ENCODE results near the gene ZXDC.
A peak's percentile ranks its signal among the peaks of the same experiment; 100 is the strongest.

Gene ZXDC

DNA sequence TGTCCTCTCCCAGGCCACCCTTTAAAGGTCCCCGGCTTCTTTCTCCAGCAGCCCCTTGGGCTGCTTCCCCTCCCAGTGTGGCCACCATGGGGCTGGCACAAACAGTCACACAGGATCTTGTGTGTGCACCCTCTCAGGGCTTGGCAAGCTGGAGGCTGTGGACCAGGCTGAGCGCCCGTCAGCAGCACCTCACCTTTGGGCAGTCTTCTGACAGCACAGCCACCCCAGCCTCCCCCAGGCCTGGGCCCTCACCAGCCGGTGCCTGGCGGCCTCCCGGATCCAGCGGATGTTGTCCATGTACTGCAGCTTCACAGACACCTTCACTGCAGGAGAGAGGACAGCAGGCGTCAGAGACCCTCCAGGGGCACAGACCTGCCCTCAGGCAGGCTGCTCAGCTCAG, 20.1 kb upstream of the ZXDC start:
- H3K4me1 ChIP-seq (ENCODE audit: control insufficient read depth, insufficient read depth, low read length), result peaks cover 5% of the 10 kb centered on the region
- H3K27me3 ChIP-seq (ENCODE audit: control insufficient read depth, insufficient read depth, low read length), result peaks cover 26% of the 10 kb centered on the region
- no peak overlapping the region for H3K4me3 ChIP-seq (ENCODE audit: low read length)
- no peak overlapping the region for H3K4me2 ChIP-seq (ENCODE audit: low read length)
- no peaks in the 10 kb centered on the region for H3K36me3 ChIP-seq (ENCODE audit: insufficient read depth, low read length)
- H3K9me3 ChIP-seq (replicated peaks; ENCODE audit: low read length), result no peaks in the 10 kb centered on the region
- no peak overlapping the region for H3K9ac ChIP-seq (ENCODE audit: low read depth, low read length)

DNA sequence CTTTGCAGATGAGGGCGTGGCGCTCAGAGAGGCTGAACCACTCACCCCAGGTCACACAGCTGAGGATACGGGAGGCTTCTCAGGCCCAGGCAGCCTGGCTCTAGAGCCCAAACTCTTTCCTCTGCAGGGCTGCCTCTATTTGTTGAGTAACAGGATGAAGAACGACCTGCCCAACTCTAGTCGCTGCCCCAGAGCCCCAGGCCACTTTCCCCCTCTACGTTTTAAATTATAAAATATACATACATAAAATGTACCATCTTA, 19.2 kb upstream of the ZXDC start:
- Histone ChIP-seq H3K36me3 (ENCODE audit: insufficient read depth, low read length) (no peaks in the 10 kb centered on the region), H3K27me3 (ENCODE audit: control insufficient read depth, insufficient read depth, low read length) (peaks cover 34% of the 10 kb centered on the region)

DNA sequence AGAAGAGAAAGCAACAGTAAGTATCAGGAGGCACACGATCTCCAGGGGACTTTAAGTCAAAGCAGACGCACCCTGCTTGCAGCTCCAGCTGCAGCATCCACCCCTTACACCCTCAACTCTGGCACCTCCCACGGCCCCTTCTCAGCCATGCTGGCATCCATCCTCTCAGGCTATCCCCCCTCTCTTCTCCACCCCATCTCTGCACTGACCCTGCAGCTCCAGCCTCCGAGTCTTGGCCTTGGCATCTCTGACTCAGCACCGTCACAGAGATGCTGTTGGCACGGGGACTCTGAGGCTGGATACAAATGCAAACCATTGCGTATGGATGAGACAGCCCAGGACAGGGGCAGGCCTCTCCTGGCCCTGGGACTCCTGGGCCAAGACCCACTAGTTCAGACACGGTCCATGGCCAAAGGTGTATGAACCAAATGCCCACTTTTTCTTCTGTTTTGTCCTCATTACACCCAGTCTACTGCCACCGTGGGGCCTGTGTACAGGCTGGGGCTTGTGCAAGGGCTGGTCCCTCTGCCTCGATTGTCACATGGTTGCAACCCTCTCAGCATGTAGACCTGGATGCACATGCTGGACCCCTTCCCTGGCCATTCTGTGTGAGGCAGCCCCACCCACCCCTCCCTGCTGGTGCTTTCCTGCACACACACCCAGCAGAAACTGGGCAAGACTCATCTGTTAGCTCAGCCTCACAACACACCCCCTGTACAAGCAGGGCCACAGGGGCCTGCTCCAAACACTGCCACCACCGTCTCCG, 18.7 kb upstream of the ZXDC start:
- Histone ChIP-seq H3K9ac (ENCODE audit: low read depth, low read length) (no peak overlapping the region), H3K9me3 (replicated peaks; ENCODE audit: low read length) (no peaks in the 10 kb centered on the region), H3K4me3 (ENCODE audit: low read length) (no peak overlapping the region), H3K4me1 (ENCODE audit: control insufficient read depth, insufficient read depth, low read length) (peaks cover 5% of the 10 kb centered on the region), H3K36me3 (ENCODE audit: insufficient read depth, low read length) (no peaks in the 10 kb centered on the region), H3K4me2 (ENCODE audit: low read length) (peak overlapping the region; percentile 24), H3K27me3 (ENCODE audit: control insufficient read depth, insufficient read depth, low read length) (peaks cover 39% of the 10 kb centered on the region)

More for the DNA sequence above, 19.2 kb upstream of the ZXDC start:
- Histone ChIP-seq H3K4me1 (ENCODE audit: control insufficient read depth, insufficient read depth, low read length) (peaks cover 5% of the 10 kb centered on the region), H3K4me3 (ENCODE audit: low read length) (no peak overlapping the region), H3K9me3 (replicated peaks; ENCODE audit: low read length) (no peaks in the 10 kb centered on the region), H3K4me2 (ENCODE audit: low read length) (no peak overlapping the region), H3K9ac (ENCODE audit: low read depth, low read length) (no peak overlapping the region)

DNA sequence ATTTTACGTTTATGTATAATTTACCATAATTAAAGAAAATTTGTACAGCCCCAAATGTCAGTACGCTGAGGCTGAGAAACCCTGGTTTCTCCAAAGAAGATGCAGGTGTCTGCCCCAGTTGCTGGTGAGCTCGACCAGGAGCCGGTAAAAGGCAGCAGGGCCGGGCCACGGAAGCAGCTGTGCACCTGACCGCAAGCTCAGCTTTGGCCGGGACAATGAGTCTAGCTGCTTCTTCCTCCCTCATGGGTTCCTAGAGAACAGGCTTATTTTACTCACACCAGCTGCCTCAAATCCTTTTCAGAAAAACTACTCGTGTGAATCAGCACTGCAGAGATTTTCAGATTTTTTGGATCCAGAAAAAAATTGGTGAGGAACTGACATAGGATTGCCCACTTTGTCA, 18.0 kb upstream of the ZXDC start:
- H3K4me2 ChIP-seq (ENCODE audit: low read length), result peak overlapping the region; percentile 24
- H3K36me3 ChIP-seq (ENCODE audit: insufficient read depth, low read length), result no peaks in the 10 kb centered on the region
- H3K27me3 ChIP-seq (ENCODE audit: control insufficient read depth, insufficient read depth, low read length), result peaks cover 45% of the 10 kb centered on the region
- no peak overlapping the region for H3K9ac ChIP-seq (ENCODE audit: low read depth, low read length)
- H3K4me1 ChIP-seq (ENCODE audit: control insufficient read depth, insufficient read depth, low read length), result peaks cover 5% of the 10 kb centered on the region
- H3K9me3 ChIP-seq (replicated peaks; ENCODE audit: low read length), result no peaks in the 10 kb centered on the region
- H3K4me3 ChIP-seq (ENCODE audit: low read length), result no peak overlapping the region

DNA sequence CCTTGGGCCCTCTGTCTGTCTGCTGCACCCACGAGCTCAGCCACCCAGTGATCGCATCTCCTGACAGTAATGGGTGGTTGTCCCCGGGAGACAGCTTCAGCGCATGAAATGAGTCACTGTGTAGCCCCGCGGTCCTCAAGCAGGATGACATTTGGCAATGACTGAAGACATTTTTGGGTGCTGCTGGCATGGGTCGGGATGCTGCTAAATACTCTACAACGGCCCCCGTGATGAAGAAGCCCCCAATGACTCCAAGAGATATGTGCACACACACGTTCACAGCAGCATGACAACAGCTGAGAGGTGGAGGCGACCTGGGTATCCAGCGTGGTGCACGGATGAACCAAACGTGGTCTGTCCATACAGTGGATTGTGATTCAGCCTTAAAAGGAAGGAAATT, 17.4 kb upstream of the ZXDC start:
- Histone ChIP-seq H3K36me3 (ENCODE audit: insufficient read depth, low read length) (no peaks in the 10 kb centered on the region), H3K27me3 (ENCODE audit: control insufficient read depth, insufficient read depth, low read length) (peaks cover 46% of the 10 kb centered on the region), H3K9ac (ENCODE audit: low read depth, low read length) (no peak overlapping the region), H3K4me1 (ENCODE audit: control insufficient read depth, insufficient read depth, low read length) (peaks cover 5% of the 10 kb centered on the region), H3K4me3 (ENCODE audit: low read length) (no peak overlapping the region), H3K9me3 (replicated peaks; ENCODE audit: low read length) (no peaks in the 10 kb centered on the region), H3K4me2 (ENCODE audit: low read length) (no peak overlapping the region)

DNA sequence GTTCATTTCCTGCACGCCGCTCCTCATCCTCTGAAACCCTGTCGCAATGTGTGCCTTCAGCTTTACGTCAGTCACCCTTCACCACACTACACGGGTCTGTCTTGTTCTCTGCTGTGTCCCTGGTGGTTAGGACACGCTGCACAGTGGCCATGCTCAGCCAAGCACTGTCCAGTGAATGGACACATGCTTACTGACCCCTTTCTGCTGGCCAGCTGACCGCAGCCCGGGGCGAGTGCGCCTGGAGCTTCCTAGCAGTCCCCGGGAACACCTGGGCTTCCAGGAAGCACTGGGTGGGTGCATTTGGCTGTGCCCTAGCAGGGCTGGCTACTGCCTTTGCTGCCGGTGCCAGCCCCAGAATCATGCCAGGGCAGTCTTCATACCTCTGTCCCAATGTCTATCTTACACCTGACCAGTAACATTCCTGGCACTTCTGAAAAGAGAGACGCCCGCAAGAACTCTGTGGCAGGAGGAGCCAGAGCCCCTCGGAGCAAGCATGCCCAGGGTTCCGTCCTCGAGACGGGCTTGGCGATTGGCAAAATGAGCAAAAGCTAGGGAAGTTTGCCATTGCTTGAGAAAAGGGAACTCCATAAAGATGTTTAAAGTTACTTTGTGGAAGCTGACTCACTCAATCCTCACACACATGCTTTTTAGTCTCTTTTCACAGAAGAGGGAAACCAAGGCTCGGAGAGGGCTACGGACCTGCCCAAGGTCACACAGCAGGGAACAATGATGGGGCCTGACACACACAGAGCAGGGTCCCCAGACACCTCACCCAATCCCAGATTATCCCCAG, 15.7 kb upstream of the ZXDC start:
- no peak overlapping the region for H3K4me2 ChIP-seq (ENCODE audit: low read length)
- H3K4me1 ChIP-seq (ENCODE audit: control insufficient read depth, insufficient read depth, low read length), result peaks cover 16% of the 10 kb centered on the region
- no peaks in the 10 kb centered on the region for H3K9me3 ChIP-seq (replicated peaks; ENCODE audit: low read length)
- peaks cover 42% of the 10 kb centered on the region for H3K27me3 ChIP-seq (ENCODE audit: control insufficient read depth, insufficient read depth, low read length)
- H3K36me3 ChIP-seq (ENCODE audit: insufficient read depth, low read length), result no peaks in the 10 kb centered on the region
- H3K9ac ChIP-seq (ENCODE audit: low read depth, low read length), result no peak overlapping the region
- H3K4me3 ChIP-seq (ENCODE audit: low read length), result no peak overlapping the region

DNA sequence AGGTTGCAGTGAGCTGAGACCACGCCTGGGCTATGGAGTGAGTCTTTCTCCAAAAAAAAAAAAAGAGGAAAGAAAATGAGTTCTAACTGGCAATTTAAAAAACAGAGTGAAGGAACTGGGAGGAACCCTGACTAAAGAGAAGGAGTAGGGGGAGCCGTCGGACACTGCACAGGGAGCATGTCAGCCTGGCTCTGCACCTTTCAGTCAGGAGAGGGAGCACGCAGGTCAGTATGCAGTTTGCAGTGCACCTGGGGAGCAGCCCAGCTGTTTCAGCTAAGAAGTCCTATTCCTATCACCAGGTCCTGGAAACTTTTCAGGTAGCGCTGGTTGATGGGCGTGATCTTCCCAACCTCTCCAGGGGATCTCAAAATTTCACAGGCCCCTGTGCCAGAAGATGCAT, 14.9 kb upstream of the ZXDC start:
- peaks cover 18% of the 10 kb centered on the region for H3K4me1 ChIP-seq (ENCODE audit: control insufficient read depth, insufficient read depth, low read length)
- H3K4me2 ChIP-seq (ENCODE audit: low read length), result no peak overlapping the region

DNA sequence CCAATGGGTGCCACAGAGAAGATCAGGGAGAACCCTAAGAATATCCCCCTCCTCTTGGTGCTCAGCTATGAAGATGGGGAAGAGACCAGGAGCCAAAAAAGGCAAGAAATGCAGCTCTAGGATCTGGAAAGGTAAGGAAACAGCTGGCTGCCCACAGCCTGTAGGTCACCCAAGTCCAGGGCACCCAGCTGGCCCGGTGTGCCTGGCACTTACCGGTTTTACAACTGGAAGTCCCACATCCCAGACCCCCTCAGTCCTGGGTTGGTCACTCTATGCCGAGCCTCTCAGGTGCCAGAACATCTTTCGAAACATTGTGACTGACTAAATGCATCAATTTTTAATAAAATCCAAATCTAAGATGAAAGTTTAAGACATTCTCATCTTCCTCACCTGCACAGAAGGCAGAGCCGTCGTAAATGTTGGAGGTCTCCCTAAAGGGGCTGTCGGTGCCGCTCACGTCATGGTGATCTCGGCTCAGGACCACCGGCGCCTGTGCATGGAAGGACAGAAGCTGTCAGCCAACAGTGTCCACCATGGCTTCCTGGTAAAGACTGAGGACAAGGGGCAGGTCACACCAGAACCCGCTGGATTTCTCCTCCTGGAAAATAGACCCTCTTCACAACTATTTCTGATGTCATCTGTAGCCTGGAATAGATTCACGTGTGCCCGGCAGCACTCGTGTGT, 13.3 kb upstream of the ZXDC start:
- no peak overlapping the region for H3K4me2 ChIP-seq (ENCODE audit: low read length)
- no peaks in the 10 kb centered on the region for H3K9me3 ChIP-seq (replicated peaks; ENCODE audit: low read length)
- no peaks in the 10 kb centered on the region for H3K36me3 ChIP-seq (ENCODE audit: insufficient read depth, low read length)
- H3K27me3 ChIP-seq (ENCODE audit: control insufficient read depth, insufficient read depth, low read length), result peaks cover 42% of the 10 kb centered on the region
- H3K4me1 ChIP-seq (ENCODE audit: control insufficient read depth, insufficient read depth, low read length), result peaks cover 14% of the 10 kb centered on the region
- no peak overlapping the region for H3K4me3 ChIP-seq (ENCODE audit: low read length)
- no peak overlapping the region for H3K9ac ChIP-seq (ENCODE audit: low read depth, low read length)

More for the DNA sequence above, 14.9 kb upstream of the ZXDC start:
- H3K4me3 ChIP-seq (ENCODE audit: low read length), result no peak overlapping the region
- no peak overlapping the region for H3K9ac ChIP-seq (ENCODE audit: low read depth, low read length)
- no peaks in the 10 kb centered on the region for H3K36me3 ChIP-seq (ENCODE audit: insufficient read depth, low read length)
- H3K27me3 ChIP-seq (ENCODE audit: control insufficient read depth, insufficient read depth, low read length), result peaks cover 42% of the 10 kb centered on the region
- H3K9me3 ChIP-seq (replicated peaks; ENCODE audit: low read length), result no peaks in the 10 kb centered on the region

DNA sequence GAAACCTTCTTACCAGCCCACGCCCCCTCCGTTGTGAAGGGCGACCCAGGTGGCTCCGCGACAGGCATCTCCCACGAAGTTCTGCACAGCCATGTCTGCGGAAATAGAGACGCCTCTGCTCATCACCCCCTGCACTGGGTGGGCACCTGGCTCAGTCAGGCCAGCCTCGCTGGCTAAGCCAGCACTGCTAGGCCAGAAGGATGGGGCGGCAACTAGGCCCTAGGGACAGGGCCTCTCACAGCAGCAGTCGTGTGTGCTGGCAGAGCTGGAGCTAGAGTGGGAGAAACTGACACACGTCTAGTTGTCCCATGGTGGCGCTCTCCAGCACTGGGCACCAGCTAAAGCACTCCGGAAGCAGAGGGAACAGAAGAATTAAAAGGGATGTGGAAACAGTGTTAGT, 12.5 kb upstream of the ZXDC start:
- Histone ChIP-seq H3K4me2 (ENCODE audit: low read length) (no peak overlapping the region), H3K36me3 (ENCODE audit: insufficient read depth, low read length) (no peaks in the 10 kb centered on the region)

DNA sequence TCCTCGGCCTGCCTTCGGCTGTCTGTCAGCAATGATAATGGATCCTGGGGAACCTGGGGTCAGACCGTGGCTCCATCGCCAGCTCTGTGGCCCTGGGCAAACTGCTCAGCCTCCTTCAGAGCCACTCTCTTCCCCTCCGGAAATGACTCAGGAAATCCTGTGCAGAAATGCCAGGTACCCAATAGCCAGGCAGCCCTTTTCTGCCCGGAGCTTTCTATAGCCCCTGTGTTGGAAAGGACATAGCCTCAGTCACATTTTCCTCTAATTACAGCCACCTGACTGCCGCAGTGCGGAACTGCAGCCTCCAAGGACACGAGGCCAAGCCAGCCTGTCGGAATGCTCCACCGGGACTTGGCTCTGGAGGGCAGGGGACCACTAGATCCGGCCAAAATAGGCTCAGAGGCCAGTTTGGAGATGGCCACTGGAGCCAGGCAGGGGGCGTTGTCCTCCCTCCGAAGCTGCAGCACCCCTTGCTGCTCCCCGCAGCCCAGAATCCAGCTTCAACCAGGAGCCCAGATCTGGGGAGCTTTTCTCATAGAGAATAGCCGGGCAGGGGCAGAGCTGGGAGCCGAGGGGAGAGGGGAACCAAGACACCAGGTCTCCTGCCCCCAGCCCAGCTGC, 11.6 kb upstream of the ZXDC start:
- no peak overlapping the region for H3K4me3 ChIP-seq (ENCODE audit: low read length)
- H3K27me3 ChIP-seq (ENCODE audit: control insufficient read depth, insufficient read depth, low read length), result peaks cover 33% of the 10 kb centered on the region
- no peaks in the 10 kb centered on the region for H3K36me3 ChIP-seq (ENCODE audit: insufficient read depth, low read length)
- H3K9me3 ChIP-seq (replicated peaks; ENCODE audit: low read length), result no peaks in the 10 kb centered on the region
- H3K4me2 ChIP-seq (ENCODE audit: low read length), result no peak overlapping the region
- peaks cover 13% of the 10 kb centered on the region for H3K4me1 ChIP-seq (ENCODE audit: control insufficient read depth, insufficient read depth, low read length)
- H3K9ac ChIP-seq (ENCODE audit: low read depth, low read length), result no peak overlapping the region

More for the DNA sequence above, 12.5 kb upstream of the ZXDC start:
- Histone ChIP-seq H3K4me3 (ENCODE audit: low read length) (no peak overlapping the region), H3K9me3 (replicated peaks; ENCODE audit: low read length) (no peaks in the 10 kb centered on the region), H3K27me3 (ENCODE audit: control insufficient read depth, insufficient read depth, low read length) (peaks cover 36% of the 10 kb centered on the region), H3K4me1 (ENCODE audit: control insufficient read depth, insufficient read depth, low read length) (peaks cover 13% of the 10 kb centered on the region), H3K9ac (ENCODE audit: low read depth, low read length) (no peak overlapping the region)

DNA sequence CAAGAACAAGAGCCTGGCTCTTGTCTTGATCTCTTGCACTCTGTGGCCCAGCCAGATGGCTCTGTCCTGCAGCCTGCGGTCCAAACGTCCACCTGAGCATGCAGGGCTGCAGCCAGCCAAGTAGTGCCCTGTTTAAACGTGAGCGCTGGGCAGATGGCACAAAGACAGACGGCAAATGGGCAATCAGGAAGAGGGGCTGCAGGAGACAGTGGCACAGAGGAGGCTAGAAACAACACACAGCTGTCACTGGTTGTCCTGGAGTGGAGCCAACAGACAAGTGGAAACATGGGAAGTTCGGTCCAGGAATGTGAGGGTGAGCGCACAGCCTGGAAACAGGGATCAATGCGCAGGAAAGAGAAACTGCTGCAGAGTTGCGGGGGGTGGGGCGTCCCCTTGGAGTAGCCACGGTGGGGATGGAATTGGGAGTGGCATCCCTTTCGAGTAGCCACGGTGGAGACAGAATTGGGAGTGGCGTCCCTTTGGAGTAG, 10.7 kb upstream of the ZXDC start:
- Histone ChIP-seq H3K4me3 (ENCODE audit: low read length) (no peak overlapping the region), H3K9me3 (replicated peaks; ENCODE audit: low read length) (no peaks in the 10 kb centered on the region), H3K9ac (ENCODE audit: low read depth, low read length) (no peak overlapping the region), H3K4me2 (ENCODE audit: low read length) (no peak overlapping the region), H3K27me3 (ENCODE audit: control insufficient read depth, insufficient read depth, low read length) (peaks cover 29% of the 10 kb centered on the region), H3K36me3 (ENCODE audit: insufficient read depth, low read length) (no peaks in the 10 kb centered on the region), H3K4me1 (ENCODE audit: control insufficient read depth, insufficient read depth, low read length) (peaks cover 13% of the 10 kb centered on the region)
